Kidney epithelial cell (primary cell): ENCODE results near the gene BPTF. TPM values are rescaled to one million over a fixed set of nuclear protein-coding genes. Genes with fewer than 3 reads are reported as not detected.

ENCODE experiments used
- DNase-seq: peaks from one replicate; pipeline ENCODE4 v3.0.0-alpha.2; 2010; ENCODE audit warnings: low read depth
- H3K27me3 ChIP-seq: 2 replicates; pipeline ENCODE4 v1.6.0; 2011; ENCODE audit warnings: low read length; ENCODE audit not compliant: control insufficient read depth, insufficient read depth
- H3K36me3 ChIP-seq: 2 replicates; pipeline ENCODE4 v1.5.1; 2011; ENCODE audit warnings: low read length; ENCODE audit not compliant: control insufficient read depth, insufficient read depth
- H3K4me3 ChIP-seq: 2 replicates; pipeline ENCODE4 v1.5.1; 2011; ENCODE audit warnings: low read depth, mild to moderate bottlenecking, control low read depth, low read length
- CTCF ChIP-seq: IDR thresholded peaks from 2 replicates; pipeline ENCODE4 v1.5.1; 2011; ENCODE audit warnings: mild to moderate bottlenecking, moderate library complexity, low read length, control low read depth, inconsistent platforms; ENCODE audit not compliant: insufficient read depth, poor library complexity, severe bottlenecking
- total RNA-seq: library from RNA; depleted of rRNA; stranded (reverse); fragments of >200 nt; gene quantifications from 2 replicates; pipeline ENCODE4 v1.2.3, GENCODE V29; 2015

The BPTF gene
- total RNA-seq, 1 donor from 2014 or later, result 41.3 TPM

DNA sequence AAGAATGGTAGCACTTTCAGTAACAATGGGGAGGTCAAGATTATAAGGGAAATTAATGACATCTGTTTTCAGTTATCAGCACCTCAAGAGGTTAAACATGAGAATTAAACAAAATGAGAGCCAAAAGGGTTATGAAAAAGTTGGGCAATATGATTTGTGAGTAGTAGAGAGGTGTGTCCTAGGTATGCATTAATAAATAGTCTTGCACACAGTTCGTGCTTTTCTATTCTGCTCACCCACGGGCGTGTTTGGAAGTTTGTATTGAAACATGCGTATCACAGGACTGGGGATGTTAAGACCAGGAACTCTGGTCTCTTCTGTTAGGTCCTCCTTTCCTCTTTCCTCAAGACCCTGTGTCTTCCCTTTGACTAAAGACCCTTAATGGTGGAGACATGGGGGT lies 6.0 kb downstream of the BPTF start:
- DNase-seq, result no peak
- H3K27me3 ChIP-seq, result no peaks in the 10 kb centered on the region
- H3K36me3 ChIP-seq, result no peaks in the 10 kb centered on the region
- TF ChIP-seq CTCF, result no peak
- no peak overlapping the region for H3K4me3 ChIP-seq

GRCh38 chr17:67833134-67833533 lies 7.8 kb downstream of the BPTF start:
- Histone ChIP-seq H3K36me3 (no peaks in the 10 kb centered on the region), H3K4me3 (no peak overlapping the region), H3K27me3 (no peaks in the 10 kb centered on the region)
- no peak for TF ChIP-seq CTCF
- DNase-seq, result no peak

- no peak for DNase-seq
- Histone ChIP-seq H3K27me3 (no peaks in the 10 kb centered on the region), H3K4me3 (no peak overlapping the region), H3K36me3 (no peaks in the 10 kb centered on the region)
- peak; percentile 19 for TF ChIP-seq CTCF
These were observed 8.8 kb downstream of the BPTF start for GRCh38 chr17:67833946-67834631.

- H3K36me3 ChIP-seq, result no peaks in the 10 kb centered on the region
- H3K27me3 ChIP-seq, result no peaks in the 10 kb centered on the region
- TF ChIP-seq CTCF, result no peak
- no peak for DNase-seq
- H3K4me3 ChIP-seq, result no peak overlapping the region
These were observed 9.3 kb downstream of the BPTF start for GRCh38 chr17:67834634-67835033.

DNA sequence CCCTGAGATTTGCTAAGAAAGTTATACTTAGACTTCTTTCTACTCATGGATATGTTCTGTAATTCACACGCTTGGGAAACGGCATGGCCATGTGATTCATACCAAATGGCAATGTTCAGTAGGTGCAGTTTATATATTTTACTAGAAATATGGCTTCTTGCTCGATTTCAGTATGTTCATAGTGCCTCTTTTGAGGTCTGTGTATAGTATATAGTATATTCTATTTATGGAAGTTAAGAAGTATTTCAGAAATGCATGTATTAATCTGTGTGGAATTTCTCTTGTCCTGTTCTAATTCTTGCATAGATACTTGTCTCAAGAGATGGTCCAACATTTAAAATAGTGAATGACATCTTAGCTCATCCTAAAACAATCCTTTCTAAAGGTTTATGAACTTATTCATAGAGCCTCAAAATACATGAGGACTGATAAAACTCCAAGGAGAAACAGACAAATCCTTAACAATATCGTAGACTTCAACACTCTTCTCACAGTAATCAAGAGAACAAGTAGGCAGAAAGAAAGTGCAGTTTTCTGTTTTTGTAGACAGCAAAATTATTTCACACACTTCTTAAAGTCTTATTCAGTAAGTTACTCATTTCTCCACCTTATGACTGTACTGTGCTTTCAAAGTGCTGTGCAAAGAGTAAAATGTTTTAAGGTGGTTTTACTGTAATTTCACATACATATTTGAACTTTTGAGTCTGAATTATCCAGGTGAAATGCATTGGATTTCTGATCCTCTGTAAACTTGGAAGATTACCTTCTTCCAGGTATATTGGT lies 11.1 kb downstream of the BPTF start:
- H3K36me3 ChIP-seq, result no peaks in the 10 kb centered on the region
- no peak overlapping the region for H3K4me3 ChIP-seq
- TF ChIP-seq CTCF, result no peak
- DNase-seq, result no peak
- H3K27me3 ChIP-seq, result no peaks in the 10 kb centered on the region

DNA sequence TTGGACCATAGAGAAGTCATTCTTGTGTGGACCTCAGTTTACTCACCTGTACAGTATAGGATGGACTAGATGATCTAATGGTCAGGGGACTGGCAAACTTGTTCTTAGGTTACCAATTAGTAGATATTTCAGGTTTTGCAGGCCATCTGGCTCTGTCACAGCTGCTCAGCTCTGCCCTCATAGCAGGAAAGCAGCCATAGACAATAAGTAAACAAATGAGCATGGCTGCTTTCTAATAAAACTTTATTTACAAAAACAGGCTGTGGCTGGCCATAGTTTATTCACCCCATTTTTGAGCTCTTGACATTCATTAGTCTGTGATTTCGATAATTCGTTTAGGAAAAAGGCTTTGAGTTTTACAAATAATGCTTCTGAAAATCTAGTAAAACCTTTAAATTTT lies 12.7 kb downstream of the BPTF start:
- Histone ChIP-seq H3K27me3 (no peaks in the 10 kb centered on the region), H3K4me3 (no peak overlapping the region), H3K36me3 (no peaks in the 10 kb centered on the region)
- TF ChIP-seq CTCF, result no peak
- DNase-seq, result no peak
